IPS-NIHi7 (cell line): ENCODE measurements around the gene NTPCR.

Source experiments
- DNase-seq: peaks from one replicate; pipeline ENCODE4 v3.0.0; 2012; ENCODE audit warnings: mixed read lengths; ENCODE audit errors: extremely low spot score

Gene NTPCR

DNA sequence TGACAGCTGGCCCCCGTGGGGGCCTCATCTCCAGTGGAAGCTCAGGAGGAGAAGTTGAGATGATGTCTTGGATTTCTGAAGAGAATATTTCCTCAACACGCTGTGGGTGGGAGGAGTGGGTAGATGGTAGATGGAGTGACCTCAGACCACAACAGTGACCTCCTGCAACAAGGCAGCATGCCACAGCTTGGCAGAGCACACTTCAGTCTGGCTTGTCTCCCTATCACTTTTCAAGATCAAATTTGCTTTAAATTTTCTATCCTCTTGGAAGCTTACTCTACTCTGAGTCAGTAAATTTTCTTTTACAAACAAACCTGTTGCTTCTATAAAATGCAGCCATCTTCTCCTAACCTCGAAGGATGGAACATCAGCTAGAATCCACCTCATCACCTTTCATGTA, 59.7 kb downstream of the NTPCR start:
- no peak for DNase-seq

GRCh38 chr1:233012021-233012420, 61.6 kb downstream of the NTPCR start:
- no peak for DNase-seq

GRCh38 chr1:233015965-233016364, 65.6 kb downstream of the NTPCR start:
- DNase-seq, result no peak

DNA sequence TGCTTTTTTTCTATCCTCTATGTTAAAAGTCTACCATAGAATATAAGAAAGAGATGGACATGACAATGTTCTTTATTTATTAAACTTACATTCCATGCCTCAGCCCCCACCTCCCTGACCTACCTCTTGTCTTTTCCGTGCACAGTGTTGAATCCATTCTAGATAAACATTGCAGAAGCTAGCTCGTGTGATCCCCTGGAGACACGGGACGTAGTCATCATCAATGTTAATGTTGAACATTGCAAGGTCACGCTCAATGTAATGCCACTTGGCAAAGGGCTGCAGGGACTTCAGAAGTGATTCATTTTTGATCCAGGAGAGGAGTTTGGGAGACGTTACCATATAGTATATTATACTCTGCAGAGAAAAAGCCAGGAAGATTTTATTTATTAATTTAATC, 66.4 kb downstream of the NTPCR start:
- no peak for DNase-seq

GRCh38 chr1:233019083-233019482, 68.7 kb downstream of the NTPCR start:
- DNase-seq, result no peak

GRCh38 chr1:233019778-233020325, 69.4 kb downstream of the NTPCR start:
- no peak for DNase-seq

DNA sequence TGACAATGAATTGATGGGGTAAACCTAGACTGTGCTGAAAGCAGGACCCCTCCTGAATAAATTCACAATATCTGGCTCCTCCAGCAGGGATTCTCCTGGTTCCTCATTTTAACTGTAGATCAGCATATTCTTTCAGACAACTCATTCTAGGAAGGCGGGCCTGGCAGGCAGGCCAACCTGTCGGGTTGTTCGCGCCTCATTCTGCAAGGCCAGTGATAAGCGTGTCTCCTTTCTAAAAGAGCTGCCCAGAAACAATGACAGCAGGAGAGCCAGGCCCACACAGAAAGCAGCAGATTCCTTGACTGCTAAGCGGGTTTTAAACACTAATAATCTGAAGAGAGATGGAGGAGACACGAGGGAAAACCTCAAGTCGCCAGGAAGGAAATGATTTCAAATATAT, 70.0 kb downstream of the NTPCR start:
- DNase-seq, result peak; percentile 43

- no peak for DNase-seq
Observed at GRCh38 chr1:233022246-233022645, 71.8 kb downstream of the NTPCR start.

GRCh38 chr1:233024199-233024598, 73.8 kb downstream of the NTPCR start:
- no peak for DNase-seq

DNA sequence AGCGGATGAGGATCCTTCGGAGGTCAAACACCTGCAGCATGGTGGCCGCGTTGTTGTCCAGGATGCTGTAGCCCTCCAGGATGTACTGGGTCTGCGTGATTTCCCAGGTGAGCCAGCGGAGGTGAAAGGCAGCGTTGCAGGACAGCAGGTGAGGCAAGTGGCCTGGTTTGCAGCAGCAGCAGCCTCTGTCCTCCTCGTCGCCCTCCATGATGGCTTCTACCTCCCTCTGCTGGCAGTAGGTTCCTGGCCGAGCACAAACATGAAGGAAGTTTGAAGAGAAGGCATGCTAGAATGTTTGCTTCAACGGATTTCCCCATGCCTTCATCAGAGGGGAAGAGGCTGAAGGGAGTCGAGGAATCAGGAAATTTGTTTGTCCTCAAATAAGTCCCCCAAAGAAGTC, 74.7 kb downstream of the NTPCR start:
- peak; percentile 88 for DNase-seq

DNA sequence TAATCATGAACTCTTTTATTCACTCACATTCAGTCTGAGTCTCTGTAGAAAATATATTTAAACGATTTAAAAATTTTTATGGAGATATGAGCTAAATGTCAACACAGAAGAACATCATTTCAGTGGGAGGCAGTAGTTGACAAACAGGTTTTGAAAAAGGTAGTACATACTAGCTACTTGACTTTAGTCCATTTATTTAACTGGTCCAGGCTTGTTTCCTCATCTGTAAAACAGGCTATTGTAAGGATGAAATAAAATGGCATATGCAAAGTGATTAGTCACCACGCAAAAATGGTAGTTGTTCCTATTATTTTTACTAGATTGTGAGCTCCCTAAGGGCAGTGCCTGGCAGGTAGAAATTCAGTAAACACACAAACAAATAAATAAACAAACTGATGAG, 75.2 kb downstream of the NTPCR start:
- DNase-seq, result no peak

DNA sequence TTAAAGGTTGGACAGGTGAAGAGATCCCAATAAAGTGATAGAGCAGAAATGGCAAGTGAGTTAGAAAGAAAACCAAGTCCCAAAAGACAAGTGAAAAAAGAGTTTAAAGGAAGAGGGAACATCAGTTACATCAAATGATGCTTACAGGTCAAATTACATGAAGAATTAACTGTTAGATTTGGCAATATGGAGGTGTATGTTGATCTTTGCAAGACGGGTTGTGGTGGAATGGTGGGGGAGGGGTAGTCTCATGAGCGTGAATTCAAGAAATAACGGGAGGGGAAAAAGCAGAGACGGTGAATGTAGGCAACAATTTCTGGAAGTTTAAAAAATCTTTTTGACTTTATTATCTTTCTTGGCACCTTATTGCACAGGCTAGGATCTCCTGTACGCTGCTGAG, 76.6 kb downstream of the NTPCR start:
- no peak for DNase-seq

GRCh38 chr1:233031521-233031920, 81.1 kb downstream of the NTPCR start:
- DNase-seq, result no peak

- DNase-seq, result no peak
Observed at GRCh38 chr1:233032916-233033315, 82.5 kb downstream of the NTPCR start.

GRCh38 chr1:233033361-233033760, 83.0 kb downstream of the NTPCR start:
- DNase-seq, result no peak
